OCI-LY7 (cell line): ENCODE results near the gene TTF2. TPM values are rescaled to one million over a fixed set of nuclear protein-coding genes. Genes with fewer than 3 reads are reported as not detected.

Experiments
- BruUV-seq: library from RNA; stranded (reverse); fragments of 400-500 nt; replicated peaks from 2 replicates; lab custom pipeline; 2021; lab: Mats Ljungman, UMichigan
- CTCF ChIA-PET: fragments of 300-600 bp; sonication (Branson Sonifier 250); formaldehyde crosslinking; loops from one replicate; lab custom pipeline; 2022; ENCODE audit warnings: antibody characterized with exemption; ENCODE audit not compliant: unreplicated experiment; lab: Charles Lee
- POLR2A ChIA-PET: fragments of 300-600 bp; sonication (Branson Sonifier 250); formaldehyde crosslinking; loops from one replicate; lab custom pipeline; 2022; ENCODE audit warnings: antibody characterized with exemption; lab: Charles Lee
- DNase-seq: peaks from one replicate; pipeline ENCODE4 v3.0.0-alpha.2; 2015; ENCODE audit warnings: low spot score
- H2AFZ ChIP-seq: fragments of 200-600 bp; sonication (generic), shearing (Covaris generic); 2 replicates; pipeline ENCODE4 v1.6.1; 2014; ENCODE audit warnings: mild to moderate bottlenecking, antibody characterized with exemption, low read length, moderate library complexity
- H3K27ac ChIP-seq: fragments of 200-600 bp; sonication (generic); 2 replicates; pipeline ENCODE4 v1.5.1; 2014; ENCODE audit warnings: mixed run types, low read depth, mild to moderate bottlenecking, moderate library complexity, low read length, inconsistent platforms; ENCODE audit not compliant: poor library complexity, severe bottlenecking
- H3K36me3 ChIP-seq: fragments of 200-600 bp; sonication (generic); 2 replicates; pipeline ENCODE4 v1.6.1; 2014; ENCODE audit warnings: mild to moderate bottlenecking, antibody characterized with exemption, low read length, moderate library complexity, mixed read lengths; ENCODE audit not compliant: insufficient read depth
- H3K4me1 ChIP-seq: fragments of 200-600 bp; sonication (generic); 2 replicates; pipeline ENCODE4 v1.5.1; 2014; ENCODE audit warnings: mild to moderate bottlenecking, low read length; ENCODE audit not compliant: insufficient read depth, poor library complexity, severe bottlenecking
- H3K4me2 ChIP-seq: fragments of 200-600 bp; sonication (generic); 2 replicates; pipeline ENCODE4 v1.6.1; 2014; ENCODE audit warnings: mild to moderate bottlenecking, low read length
- H3K4me3 ChIP-seq: fragments of 200-600 bp; sonication (generic); 2 replicates; pipeline ENCODE4 v1.5.1; 2014; ENCODE audit warnings: mild to moderate bottlenecking, low read depth, low read length; ENCODE audit not compliant: poor library complexity, severe bottlenecking
- H3K79me2 ChIP-seq: fragments of 200-600 bp; sonication (generic); 2 replicates; pipeline ENCODE4 v1.6.1; 2016; ENCODE audit warnings: low read depth, mild to moderate bottlenecking, low read length, moderate library complexity, mixed read lengths; ENCODE audit not compliant: insufficient read depth
- H3K9me2 ChIP-seq: fragments of 200-600 bp; sonication (generic); 2 replicates; pipeline ENCODE4 v1.6.1; 2016; ENCODE audit warnings: mild to moderate bottlenecking, low read length, mixed read lengths; ENCODE audit not compliant: insufficient read depth
- H3K9me3 ChIP-seq: fragments of 200-600 bp; sonication (generic); 2 replicates; pipeline ENCODE4 v1.6.1; 2014; ENCODE audit warnings: mild to moderate bottlenecking, mixed run types, low read length, mixed read lengths
- H4K20me1 ChIP-seq: fragments of 200-600 bp; sonication (generic); 2 replicates; pipeline ENCODE4 v1.6.1; 2014; ENCODE audit warnings: mild to moderate bottlenecking, antibody characterized with exemption, low read length, moderate library complexity, mixed read lengths; ENCODE audit not compliant: insufficient read depth
- EZH2phosphoT487 ChIP-seq: fragments of 200-600 bp; sonication (generic); IDR thresholded peaks from 2 replicates; pipeline ENCODE4 v1.6.1; 2018; ENCODE audit warnings: low read depth, borderline replicate concordance, mild to moderate bottlenecking, mixed run types, antibody characterized with exemption, low read length, moderate library complexity, mixed read lengths
- intact Hi-C: fragments of 100-400 bp; cut with micrococcal nuclease; formaldehyde crosslinking; loops from one replicate; pipeline ENCODE4 v1.10.0; 2022; ENCODE audit not compliant: unreplicated experiment
- total RNA-seq, 2 experiments: library from RNA; depleted of rRNA in 1 of 2; stranded (reverse); fragments of >200 nt in 1 of 2; shearing (Covaris generic) in 1 of 2; gene quantifications; 2 replicates each; pipeline ENCODE4 v1.2.3, GENCODE V29; 2014 to 2022
- TF ChIP-seq, protein P1 (sequence below): fragments of 200-600 bp; sonication (generic); conservative IDR thresholded peaks from 2 replicates; pipeline ENCODE4 v1.5.1; 2014; ENCODE audit warnings: mild to moderate bottlenecking, antibody characterized with exemption, low read length, moderate library complexity, mixed read lengths

TTF2 gene
- total RNA-seq, 2 experiments from 2014 or later, result 81.3 to 133 TPM

DNA sequence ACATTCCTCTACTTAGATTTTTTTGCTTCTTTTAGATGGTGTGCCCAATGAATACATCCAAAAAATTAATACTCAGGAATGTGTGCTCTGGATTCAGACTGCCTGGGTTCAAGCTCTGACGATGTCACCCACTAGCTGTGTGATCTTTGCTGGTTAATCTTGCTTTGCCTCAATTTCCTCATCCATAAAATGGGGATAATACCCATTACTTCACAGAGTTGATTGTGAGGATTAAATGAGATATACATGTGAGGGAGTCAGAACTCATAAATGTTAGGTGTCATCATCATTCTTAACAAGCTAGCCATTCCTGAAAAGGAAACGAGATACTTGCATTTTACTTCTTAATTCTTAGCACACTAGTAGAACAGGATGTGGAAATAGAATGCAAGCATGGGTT lies 12.9 kb upstream of the TTF2 start:
- DNase-seq, result no peak
- H3K4me2 ChIP-seq, result no peak overlapping the region
- no peaks in the 10 kb centered on the region for H3K79me2 ChIP-seq
- BruUV-seq, result no TSS peak
- no peak overlapping the region for H2AFZ ChIP-seq
- H3K4me1 ChIP-seq, result peaks cover 24% of the 10 kb centered on the region
- CTCF ChIA-PET, result no interaction called here
- no peak overlapping the region for H3K4me3 ChIP-seq
- H4K20me1 ChIP-seq, result no peaks in the 10 kb centered on the region
- H3K36me3 ChIP-seq, result peaks cover 14% of the 10 kb centered on the region
- no peak overlapping the region for H3K27ac ChIP-seq
- no peaks in the 10 kb centered on the region for H3K9me2 ChIP-seq
- intact Hi-C loops, result no loop called here
- H3K9me3 ChIP-seq, result no peaks in the 10 kb centered on the region
- TF ChIP-seq, protein P1, sequence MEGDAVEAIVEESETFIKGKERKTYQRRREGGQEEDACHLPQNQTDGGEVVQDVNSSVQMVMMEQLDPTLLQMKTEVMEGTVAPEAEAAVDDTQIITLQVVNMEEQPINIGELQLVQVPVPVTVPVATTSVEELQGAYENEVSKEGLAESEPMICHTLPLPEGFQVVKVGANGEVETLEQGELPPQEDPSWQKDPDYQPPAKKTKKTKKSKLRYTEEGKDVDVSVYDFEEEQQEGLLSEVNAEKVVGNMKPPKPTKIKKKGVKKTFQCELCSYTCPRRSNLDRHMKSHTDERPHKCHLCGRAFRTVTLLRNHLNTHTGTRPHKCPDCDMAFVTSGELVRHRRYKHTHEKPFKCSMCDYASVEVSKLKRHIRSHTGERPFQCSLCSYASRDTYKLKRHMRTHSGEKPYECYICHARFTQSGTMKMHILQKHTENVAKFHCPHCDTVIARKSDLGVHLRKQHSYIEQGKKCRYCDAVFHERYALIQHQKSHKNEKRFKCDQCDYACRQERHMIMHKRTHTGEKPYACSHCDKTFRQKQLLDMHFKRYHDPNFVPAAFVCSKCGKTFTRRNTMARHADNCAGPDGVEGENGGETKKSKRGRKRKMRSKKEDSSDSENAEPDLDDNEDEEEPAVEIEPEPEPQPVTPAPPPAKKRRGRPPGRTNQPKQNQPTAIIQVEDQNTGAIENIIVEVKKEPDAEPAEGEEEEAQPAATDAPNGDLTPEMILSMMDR, result no peak
- no peak for TF ChIP-seq EZH2phosphoT487
- POLR2A ChIA-PET, result no interaction called here

DNA sequence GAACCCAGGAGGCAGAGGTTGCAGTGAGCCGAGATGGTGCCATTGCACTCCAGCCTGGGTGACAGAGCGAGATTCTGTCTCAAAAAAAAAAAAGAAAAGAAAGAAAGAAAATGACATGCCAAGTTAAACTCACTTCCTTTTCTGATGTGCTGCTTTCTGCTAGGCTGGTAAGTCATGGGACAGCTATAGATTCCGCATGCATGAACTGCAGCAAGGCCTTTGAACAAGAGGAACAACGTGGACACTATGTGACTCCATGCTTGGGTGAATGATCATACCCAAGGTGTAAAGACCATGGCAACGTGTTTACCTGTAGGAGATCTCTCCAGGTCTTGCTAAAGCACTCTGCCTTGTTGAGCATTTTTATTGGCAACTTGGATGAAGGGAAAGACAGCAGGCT lies 10.3 kb upstream of the TTF2 start:
- H3K36me3 ChIP-seq, result peaks cover 14% of the 10 kb centered on the region; the same call in 1 of the 2 replicates
- ChIA-PET POLR2A (no interaction called here), CTCF (no interaction called here)
- no peak overlapping the region for H3K27ac ChIP-seq
- H3K4me1 ChIP-seq, result peaks cover 24% of the 10 kb centered on the region
- H3K4me3 ChIP-seq, result no peak overlapping the region
- H3K9me2 ChIP-seq, result no peaks in the 10 kb centered on the region
- no peak overlapping the region for H3K4me2 ChIP-seq
- H2AFZ ChIP-seq, result no peak overlapping the region
- no peak for DNase-seq
- intact Hi-C loops, result no loop called here
- H3K79me2 ChIP-seq, result no peaks in the 10 kb centered on the region
- H4K20me1 ChIP-seq, result no peaks in the 10 kb centered on the region
- TF ChIP-seq EZH2phosphoT487, result no peak
- TF ChIP-seq, protein P1, result no peak
- no peaks in the 10 kb centered on the region for H3K9me3 ChIP-seq
- no TSS peak for BruUV-seq

DNA sequence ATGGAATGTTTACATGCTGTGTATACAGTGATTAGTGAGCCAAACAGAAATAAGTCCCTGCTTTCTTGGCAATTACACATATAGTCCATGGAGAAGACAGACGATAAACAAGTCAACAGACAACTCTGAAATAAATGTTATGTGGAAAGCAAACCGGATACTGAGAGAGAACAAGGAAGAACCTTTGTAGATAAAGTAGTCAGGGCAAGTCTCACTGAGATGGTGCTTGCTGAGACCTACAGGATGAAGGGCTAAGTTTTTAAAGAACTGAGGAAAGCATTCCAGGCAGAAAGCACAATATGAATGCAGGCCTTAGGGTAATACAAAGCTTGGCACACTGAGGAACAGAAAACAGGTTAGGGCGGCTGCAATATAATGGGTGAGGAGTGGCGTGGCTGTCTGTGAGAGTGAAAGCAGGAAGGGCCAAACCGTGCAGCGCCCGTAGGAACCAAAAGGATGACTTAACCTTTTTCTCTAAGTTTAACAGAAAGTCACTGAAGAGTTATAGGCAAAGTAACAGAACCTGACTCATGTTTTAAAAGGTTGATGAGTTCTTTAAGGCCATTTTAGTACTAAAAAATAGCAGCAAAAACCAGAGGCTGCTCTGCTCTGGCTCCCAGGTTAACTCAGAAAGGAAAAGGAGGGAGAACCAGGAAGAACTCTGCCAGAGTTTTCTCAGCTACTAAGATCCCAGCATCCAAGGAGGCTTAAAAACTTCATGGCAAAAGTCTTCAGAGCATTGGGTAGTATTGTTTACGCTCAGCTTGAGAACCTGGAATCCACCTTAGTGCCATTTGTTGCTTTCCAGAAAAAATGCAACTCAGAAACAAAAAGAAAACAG lies 8.7 kb upstream of the TTF2 start:
- Histone ChIP-seq H3K9me2 (no peaks in the 10 kb centered on the region), H2AFZ (peak overlapping the region; percentile 49; the same call in 1 of the 2 replicates), H4K20me1 (no peaks in the 10 kb centered on the region), H3K36me3 (peaks cover 14% of the 10 kb centered on the region; the same call in 1 of the 2 replicates), H3K27ac (no peak overlapping the region), H3K79me2 (no peaks in the 10 kb centered on the region; the same call in 1 of the 2 replicates), H3K4me2 (peak overlapping the region; percentile 48), H3K9me3 (no peaks in the 10 kb centered on the region), H3K4me3 (no peak overlapping the region), H3K4me1 (peaks cover 24% of the 10 kb centered on the region)
- ChIA-PET CTCF (no interaction called here), POLR2A (interaction anchor here (0.7 kb wide), 1 partner anchor 1692 kb away, joined by 3 read pairs; no protein-coding TSS in a partner anchor)
- TF ChIP-seq, protein P1, result no peak
- TF ChIP-seq EZH2phosphoT487, result no peak
- peak; percentile 24 for DNase-seq
- intact Hi-C loops, result no loop called here
- BruUV-seq, result no TSS peak
